HepG2 (cell line): ENCODE measurements around the gene SDR42E2. TPM values are rescaled to one million over a fixed set of nuclear protein-coding genes. Genes with fewer than 3 reads are reported as not detected.

Source experiments
- BCL3 ChIP-seq: sonication (generic); formaldehyde crosslinking; IDR thresholded peaks from 2 replicates; pipeline ENCODE4 v1.5.1; 2020; ENCODE audit warnings: mild to moderate bottlenecking, missing genetic modification reagents, moderate library complexity
- HIC2 ChIP-seq: sonication (generic); formaldehyde crosslinking; IDR thresholded peaks from 2 replicates; pipeline ENCODE4 v1.9.0; 2022; ENCODE audit warnings: low read depth, missing genetic modification reagents
- KLF11 ChIP-seq: IDR thresholded peaks from 2 replicates; pipeline ENCODE4 v1.6.1; 2016; ENCODE audit warnings: missing compliant biosample characterization
- MEIS1 ChIP-seq: sonication (generic); formaldehyde crosslinking; IDR thresholded peaks from 2 replicates; pipeline ENCODE4 v1.9.0; 2021; ENCODE audit warnings: mild to moderate bottlenecking, missing genetic modification reagents, moderate library complexity, borderline replicate concordance
- MEIS2 ChIP-seq: sonication (generic); formaldehyde crosslinking; IDR thresholded peaks from 2 replicates; pipeline ENCODE4 v1.9.0; 2021; ENCODE audit warnings: mild to moderate bottlenecking, missing genetic modification reagents
- POLR2AphosphoS2 ChIP-seq: IDR thresholded peaks from 2 replicates; pipeline ENCODE4 v1.6.1; 2011; ENCODE audit warnings: low read depth, low read length, improper control_type of control experiment
- RBM39 ChIP-seq: fragments of 200-400 bp; formaldehyde crosslinking; IDR thresholded peaks from one replicate; pipeline ENCODE4 v1.6.1; 2018; ENCODE audit warnings: antibody characterized with exemption, mild to moderate bottlenecking, low read depth, low read length; ENCODE audit not compliant: poor library complexity, severe bottlenecking
- SALL2 ChIP-seq: sonication (generic); formaldehyde crosslinking; IDR thresholded peaks from 2 replicates; pipeline ENCODE4 v1.8.1; 2023; ENCODE audit warnings: mild to moderate bottlenecking, missing genetic modification reagents, inconsistent platforms
- SNAI1 ChIP-seq: sonication (generic); formaldehyde crosslinking; IDR thresholded peaks from 2 replicates; pipeline ENCODE4 v1.5.0; 2020; ENCODE audit warnings: mild to moderate bottlenecking, missing genetic modification reagents, borderline replicate concordance
- SNRNP70 ChIP-seq: fragments of 200-400 bp; formaldehyde crosslinking; IDR thresholded peaks from 2 replicates; pipeline ENCODE4 v1.6.1; 2017; ENCODE audit warnings: mild to moderate bottlenecking, low read depth, low read length, moderate library complexity
- SP4 ChIP-seq: sonication (generic); formaldehyde crosslinking; IDR thresholded peaks from 2 replicates; pipeline ENCODE4 v1.8.1; 2023; ENCODE audit warnings: mild to moderate bottlenecking, missing genetic modification reagents
- ZNF143 ChIP-seq: sonication (generic); formaldehyde crosslinking; IDR thresholded peaks from 2 replicates; pipeline ENCODE4 v1.4.0; 2020; ENCODE audit warnings: missing genetic modification reagents
- ZNF18 ChIP-seq: sonication (generic); formaldehyde crosslinking; IDR thresholded peaks from 2 replicates; pipeline ENCODE4 v1.8.0; 2022; ENCODE audit warnings: mild to moderate bottlenecking, missing genetic modification reagents; ENCODE audit not compliant: insufficient replicate concordance
- ZNF232 ChIP-seq: sonication (generic); formaldehyde crosslinking; IDR thresholded peaks from 2 replicates; pipeline ENCODE4 v1.4.0; 2020; ENCODE audit warnings: missing genetic modification reagents, borderline replicate concordance
- ZNF275 ChIP-seq: sonication (generic); formaldehyde crosslinking; IDR thresholded peaks from 2 replicates; pipeline ENCODE4 v1.8.0; 2022; ENCODE audit warnings: missing genetic modification reagents, mild to moderate bottlenecking, inconsistent platforms, borderline replicate concordance
- ZNF354B ChIP-seq: sonication (generic); formaldehyde crosslinking; IDR thresholded peaks from 2 replicates; pipeline ENCODE4 v1.8.0; 2022; ENCODE audit warnings: mild to moderate bottlenecking, missing genetic modification reagents
- ZNF501 ChIP-seq: sonication (generic); formaldehyde crosslinking; IDR thresholded peaks from 2 replicates; pipeline ENCODE4 v1.5.1; 2020; ENCODE audit warnings: mild to moderate bottlenecking, moderate library complexity, missing genetic modification reagents
- ZNF530 ChIP-seq: sonication (generic); formaldehyde crosslinking; IDR thresholded peaks from 2 replicates; pipeline ENCODE4 v1.5.0; 2020; ENCODE audit warnings: low read depth, mild to moderate bottlenecking, missing genetic modification reagents
- ZNF557 ChIP-seq: sonication (generic); formaldehyde crosslinking; IDR thresholded peaks from 2 replicates; pipeline ENCODE4 v1.4.0; 2020; ENCODE audit warnings: missing genetic modification reagents
- ZNF564 ChIP-seq: sonication (generic); formaldehyde crosslinking; IDR thresholded peaks from 2 replicates; pipeline ENCODE4 v1.8.1; 2023; ENCODE audit warnings: mild to moderate bottlenecking, missing genetic modification reagents
- ZNF629 ChIP-seq: sonication (generic); formaldehyde crosslinking; conservative IDR thresholded peaks from 2 replicates; pipeline ENCODE4 v1.5.0; 2020; ENCODE audit warnings: missing genetic modification reagents
- ZNF749 ChIP-seq: sonication (generic); formaldehyde crosslinking; IDR thresholded peaks from 2 replicates; pipeline ENCODE4 v1.8.0; 2022; ENCODE audit warnings: mild to moderate bottlenecking, missing genetic modification reagents, moderate library complexity, borderline replicate concordance
- ZSCAN21 ChIP-seq: sonication (generic); formaldehyde crosslinking; IDR thresholded peaks from 2 replicates; pipeline ENCODE4 v1.8.0; 2022; ENCODE audit warnings: mild to moderate bottlenecking, missing genetic modification reagents, moderate library complexity, borderline replicate concordance
- polyA plus RNA-seq, 8 experiments: library from polyadenylated mRNA; depleted of rRNA in 3 of 8; stranded (reverse) in 7 of 8; unstranded in 1 of 8; fragments of >200 nt; fragmentation: Illumina TruSeq in 4 of 8; extraction: Trizol in 4 of 8; gene quantifications; 2 replicates each; pipeline versions ENCODE4 v1.2.1 to v1.2.3, GENCODE V29; 2011 to 2016; ENCODE audit warnings: low read depth in 4 of 8, missing spikeins in 1 of 8, mixed read lengths in 1 of 8; ENCODE audit not compliant: insufficient read depth in 1 of 8
- total RNA-seq, 5 experiments: library from RNA; depleted of rRNA; stranded (reverse); fragments of >200 nt; fragmentation: Illumina TruSeq; extraction: Trizol; gene quantifications; 2 replicates each; pipeline ENCODE4 v1.2.3, GENCODE V29; 2016; ENCODE audit warnings: low read depth in 1 of 5

SDR42E2 gene
- total and polyA plus RNA-seq, 2 of the 13 experiments (the other 11 are each of a cell fraction or from before 2014, with no cell fraction given): 0.05 to 0.11 TPM

GRCh38 chr16:22206842-22207714 is 44.8 kb downstream of the SDR42E2 start (continued):
- TF ChIP-seq POLR2AphosphoS2: no peak
- TF ChIP-seq ZNF749 (CRISPR knock-in tag): 0 out of 2 replicates have a peak, but pooled peaks have one; percentile 32
- TF ChIP-seq ZNF501 (CRISPR knock-in tag): peak; percentile 44; the same call in 1 of the 2 replicates
- peak; percentile 20 for TF ChIP-seq RBM39
- TF ChIP-seq KLF11: no peak
- TF ChIP-seq SNAI1: peak; percentile 82; the same call in 1 of the 2 replicates
- TF ChIP-seq ZNF143: peak; percentile 30; the same call in 1 of the 2 replicates
- no peak for TF ChIP-seq ZNF557 (CRISPR knock-in tag)
- TF ChIP-seq BCL3: 0 out of 2 replicates have a peak, but pooled peaks have one; percentile 45
- TF ChIP-seq SP4: no peak
- TF ChIP-seq HIC2 (CRISPR knock-in tag): peak; percentile 66; the same call in 1 of the 2 replicates
- TF ChIP-seq ZNF275 (CRISPR knock-in tag): 0 out of 2 replicates have a peak, but pooled peaks have one; percentile 83
- TF ChIP-seq ZNF530 (CRISPR knock-in tag): no peak
- no peak for TF ChIP-seq ZNF232 (CRISPR knock-in tag)
- 0 out of 2 replicates have a peak, but pooled peaks have one; percentile 31 for TF ChIP-seq ZSCAN21
- TF ChIP-seq MEIS2 (CRISPR knock-in tag): peak; percentile 18; the same call in 1 of the 2 replicates
- 0 out of 2 replicates have a peak, but pooled peaks have one; percentile 17 for TF ChIP-seq ZNF564
- TF ChIP-seq MEIS1 (CRISPR knock-in tag): no peak; the same call in 1 of the 2 replicates
- no peak for TF ChIP-seq SNRNP70
- TF ChIP-seq ZNF629: peak; percentile 99
- 0 out of 2 replicates have a peak, but pooled peaks have one; percentile 36 for TF ChIP-seq SALL2
- TF ChIP-seq ZNF18 (CRISPR knock-in tag): peak; percentile 59
- TF ChIP-seq ZNF354B (CRISPR knock-in tag): peak; percentile 45; the same call in 1 of the 2 replicates
